Lower lobe of right lung (tissue), 2 donors: ENCODE results near the gene DDIT3. TPM values are rescaled to one million over a fixed set of nuclear protein-coding genes. Genes with fewer than 3 reads are reported as not detected.
A peak's percentile ranks its signal among the peaks of the same experiment; 100 is the strongest.

Source experiments
- ATAC-seq, 2 donors: fragments of 200-7000 bp; cut with Tn5 transposase; one replicate each; pipeline ENCODE4 v1.9.1; 2020 to 2022; ENCODE audit warnings: mild to moderate bottlenecking in 2 of 2, moderate library complexity in 2 of 2
- DNase-seq: peaks from one replicate; pipeline ENCODE4 v3.0.0-alpha.2; 2020
- H3K27ac ChIP-seq: fragments of 200-600 bp; one replicate; pipeline ENCODE4 v1.8.0; 2022
- H3K27me3 ChIP-seq: fragments of 200-600 bp; one replicate; pipeline ENCODE4 v1.8.0; 2022; ENCODE audit warnings: low read depth
- H3K36me3 ChIP-seq: fragments of 200-600 bp; one replicate; pipeline ENCODE4 v1.8.0; 2022; ENCODE audit warnings: mild to moderate bottlenecking
- H3K4me1 ChIP-seq: fragments of 200-600 bp; one replicate; pipeline ENCODE4 v1.8.0; 2022
- H3K4me3 ChIP-seq: fragments of 200-600 bp; one replicate; pipeline ENCODE4 v1.8.0; 2022; ENCODE audit warnings: mild to moderate bottlenecking
- H3K9me3 ChIP-seq: fragments of 200-600 bp; one replicate; pipeline ENCODE4 v1.8.0; 2022
- CTCF ChIP-seq: fragments of 200-600 bp; IDR thresholded peaks from one replicate; pipeline ENCODE4 v1.8.0; 2022; ENCODE audit warnings: antibody characterized with exemption, mild to moderate bottlenecking
- intact Hi-C: fragments of 100-400 bp; cut with DNase I; formaldehyde crosslinking; loops from one replicate; pipeline ENCODE4 v1.11.0; 2022
- total RNA-seq: library from RNA; stranded (reverse); fragmentation: NEBNext Ultra II Directional; extraction: Animal tissue kit (Norgen Biotek cat#: 25700); gene quantifications from one replicate; pipeline ENCODE4 v1.2.1, GENCODE V29; 2021
- donor health status: DM: no; HTN: yes; CAD: no; lungs with severe emphysema.

Gene DDIT3
- total RNA-seq, 1 donor from 2014 or later = 26.1 TPM

DNA sequence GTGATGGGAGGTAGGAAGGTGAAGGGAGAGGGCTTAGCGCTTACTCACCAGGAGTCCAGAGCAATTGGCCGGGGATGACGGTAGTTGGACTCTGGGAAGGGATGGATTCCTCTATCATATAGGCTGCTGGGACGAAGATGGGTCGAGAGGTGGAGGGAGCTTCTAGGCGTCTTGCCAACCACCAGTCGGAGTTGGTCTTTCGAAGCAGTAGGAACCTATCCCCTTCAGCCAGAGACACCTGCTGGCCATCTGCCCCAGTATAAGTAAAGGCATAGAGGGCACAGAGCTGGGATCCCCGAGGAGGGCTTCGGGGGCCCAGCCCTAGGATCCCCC is 41.3 kb downstream of the DDIT3 start:
- Histone ChIP-seq H3K4me1 (peaks cover 37% of the 10 kb centered on the region), H3K27me3 (peaks cover 33% of the 10 kb centered on the region), H3K4me3 (peak overlapping the region; percentile 57), H3K36me3 (peaks cover 3% of the 10 kb centered on the region), H3K9me3 (no peaks in the 10 kb centered on the region), H3K27ac (peak overlapping the region; percentile 78)
- no peak for ATAC-seq
- no peak for TF ChIP-seq CTCF
- intact Hi-C loops = no loop called here
- DNase-seq = no peak

DNA sequence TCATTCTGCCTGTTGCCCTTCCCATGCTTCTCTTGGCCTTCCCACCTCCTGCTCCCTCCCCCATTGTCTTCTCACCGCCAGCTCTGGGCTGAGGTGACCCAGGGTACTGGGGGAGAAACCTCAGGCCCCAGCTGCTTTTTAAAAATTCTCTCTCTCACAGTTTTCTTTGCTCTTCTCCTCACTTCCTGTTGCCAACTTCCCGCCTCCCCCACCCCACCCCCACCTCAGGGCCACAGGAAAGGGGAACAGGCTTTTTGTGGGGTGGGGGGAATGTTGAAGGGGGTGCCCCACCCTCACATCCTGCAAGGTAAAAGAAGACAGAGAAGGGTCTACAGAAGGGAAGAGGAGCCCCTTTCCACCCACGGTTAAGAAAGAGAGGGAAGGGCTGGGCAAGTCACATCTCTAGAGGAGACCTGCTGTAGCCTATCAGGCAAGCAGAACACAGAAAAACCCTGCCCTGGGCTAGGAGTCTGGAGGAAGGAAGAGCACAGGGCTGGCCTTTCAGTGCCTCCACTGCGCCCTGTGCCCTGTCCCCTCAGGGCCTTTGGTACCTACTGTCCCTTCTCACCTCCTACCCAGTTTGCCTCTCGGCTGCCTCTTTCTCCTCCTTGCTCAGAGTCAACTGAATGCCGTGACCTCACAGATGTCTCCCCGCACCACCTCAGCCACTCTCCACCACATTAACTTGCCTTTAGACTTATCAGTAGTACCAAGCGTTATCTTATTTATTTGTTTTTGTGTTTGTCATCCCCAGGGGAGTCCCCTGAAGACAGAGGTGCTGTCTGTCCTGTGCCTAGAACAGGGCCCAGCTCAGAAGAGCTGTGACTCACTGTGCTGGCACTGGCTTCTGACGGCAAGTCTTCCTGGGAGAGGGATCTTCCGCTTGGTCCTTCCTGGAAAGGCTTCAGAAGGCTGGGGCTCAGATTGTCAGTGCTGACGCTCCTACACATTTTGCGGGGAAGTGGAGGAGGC is 42.3 kb downstream of the DDIT3 start:
- Histone ChIP-seq H3K4me3 (peak overlapping the region; percentile 57), H3K27me3 (peaks cover 36% of the 10 kb centered on the region), H3K36me3 (peaks cover 3% of the 10 kb centered on the region), H3K9me3 (no peaks in the 10 kb centered on the region), H3K4me1 (peaks cover 37% of the 10 kb centered on the region), H3K27ac (peak overlapping the region; percentile 78)
- intact Hi-C loops = no loop called here
- ATAC-seq = peak; percentile 44 to 59
- no peak for TF ChIP-seq CTCF
- DNase-seq = no peak

DNA sequence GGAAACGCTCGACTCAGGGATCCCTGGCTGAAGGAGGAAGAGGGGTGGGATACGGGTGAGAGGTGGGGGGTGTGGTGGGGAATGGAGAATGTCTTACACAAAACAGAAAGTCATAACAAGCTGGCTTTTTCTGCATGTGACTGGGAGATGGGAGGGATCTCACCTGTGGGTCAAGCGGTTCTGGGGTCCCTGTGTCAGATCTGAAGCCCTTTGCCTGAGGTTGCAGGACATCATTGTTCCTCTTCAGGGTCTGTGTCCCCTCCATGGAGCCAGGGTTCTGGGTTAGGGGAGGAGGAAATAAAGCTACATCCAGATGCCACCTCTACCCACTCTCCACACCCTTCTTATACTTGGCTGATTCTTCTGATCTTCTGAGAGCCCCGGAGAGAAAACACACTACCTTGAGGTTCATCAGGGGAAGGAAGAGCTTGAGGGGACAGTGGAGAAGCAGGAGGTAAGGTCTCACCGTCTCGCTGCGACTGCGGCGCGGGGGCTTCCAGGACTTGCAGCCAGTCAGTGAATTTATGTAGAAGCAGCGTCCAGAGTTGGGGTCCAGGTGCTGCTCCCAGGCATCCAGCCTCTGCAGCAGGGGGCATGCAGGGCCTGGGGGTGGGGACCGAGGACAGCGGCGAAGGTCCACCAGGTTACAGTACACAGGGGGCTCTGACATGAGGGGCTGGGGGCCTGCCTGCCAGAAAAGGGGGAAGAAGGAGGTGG is 43.2 kb downstream of the DDIT3 start:
- intact Hi-C loops = no loop called here
- Histone ChIP-seq H3K27me3 (peaks cover 36% of the 10 kb centered on the region), H3K27ac (peak overlapping the region; percentile 78), H3K4me3 (peak overlapping the region; percentile 57), H3K36me3 (peaks cover 3% of the 10 kb centered on the region), H3K9me3 (no peaks in the 10 kb centered on the region), H3K4me1 (peaks cover 37% of the 10 kb centered on the region)
- ATAC-seq = no peak
- TF ChIP-seq CTCF = no peak
- no peak for DNase-seq

DNA sequence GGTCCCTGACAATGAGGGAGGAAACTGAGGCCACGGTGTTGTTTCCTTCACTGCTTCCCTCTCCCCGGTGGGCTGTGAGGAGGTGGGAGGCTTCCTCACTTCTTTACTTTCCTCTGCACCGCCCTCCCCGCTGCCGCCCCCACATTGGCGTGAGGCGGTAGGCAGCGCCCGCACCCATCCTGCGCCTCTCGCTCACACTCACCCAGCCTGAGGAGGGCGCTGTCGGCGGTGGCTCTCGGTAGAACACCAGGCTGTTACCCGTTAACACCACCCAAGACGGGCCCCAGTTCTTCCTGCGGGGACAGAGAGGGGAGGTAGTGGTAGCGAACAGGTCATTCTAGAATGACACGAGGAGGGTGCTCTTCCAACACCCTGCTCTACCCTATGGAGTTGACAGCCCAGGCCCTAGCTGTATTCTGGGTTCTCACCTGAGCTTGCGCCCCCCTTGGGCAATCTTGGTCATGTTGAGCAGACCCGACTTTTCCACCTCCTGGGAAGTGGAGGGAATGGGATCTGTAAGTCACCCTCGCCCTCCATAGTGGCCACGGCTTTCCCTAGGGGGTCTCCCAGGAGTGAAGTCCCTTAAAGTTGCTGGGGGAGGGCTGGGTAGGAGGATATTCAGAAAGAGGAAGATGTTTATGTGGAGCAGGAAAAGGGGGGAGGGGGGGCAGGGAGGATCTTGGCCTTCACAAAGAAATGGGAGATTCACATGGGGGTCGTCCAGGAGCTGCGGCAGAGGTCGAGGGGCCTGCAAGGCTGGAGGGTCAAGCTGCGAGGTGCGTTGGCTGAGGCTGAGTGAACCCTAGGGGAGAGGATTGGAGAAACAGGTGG is 43.9 kb downstream of the DDIT3 start:
- peak overlapping the region; percentile 78 for H3K27ac ChIP-seq
- H3K4me1 ChIP-seq = peaks cover 37% of the 10 kb centered on the region
- DNase-seq = peak; percentile 77
- peak; percentile 36 for TF ChIP-seq CTCF
- peak overlapping the region; percentile 57 for H3K4me3 ChIP-seq
- H3K36me3 ChIP-seq = peaks cover 3% of the 10 kb centered on the region
- intact Hi-C loops = no loop called here
- H3K9me3 ChIP-seq = no peaks in the 10 kb centered on the region
- ATAC-seq = peak; percentile 25 to 62
- H3K27me3 ChIP-seq = peaks cover 36% of the 10 kb centered on the region
